Measurements from ENCODE around the gene THAP7.

DNA sequence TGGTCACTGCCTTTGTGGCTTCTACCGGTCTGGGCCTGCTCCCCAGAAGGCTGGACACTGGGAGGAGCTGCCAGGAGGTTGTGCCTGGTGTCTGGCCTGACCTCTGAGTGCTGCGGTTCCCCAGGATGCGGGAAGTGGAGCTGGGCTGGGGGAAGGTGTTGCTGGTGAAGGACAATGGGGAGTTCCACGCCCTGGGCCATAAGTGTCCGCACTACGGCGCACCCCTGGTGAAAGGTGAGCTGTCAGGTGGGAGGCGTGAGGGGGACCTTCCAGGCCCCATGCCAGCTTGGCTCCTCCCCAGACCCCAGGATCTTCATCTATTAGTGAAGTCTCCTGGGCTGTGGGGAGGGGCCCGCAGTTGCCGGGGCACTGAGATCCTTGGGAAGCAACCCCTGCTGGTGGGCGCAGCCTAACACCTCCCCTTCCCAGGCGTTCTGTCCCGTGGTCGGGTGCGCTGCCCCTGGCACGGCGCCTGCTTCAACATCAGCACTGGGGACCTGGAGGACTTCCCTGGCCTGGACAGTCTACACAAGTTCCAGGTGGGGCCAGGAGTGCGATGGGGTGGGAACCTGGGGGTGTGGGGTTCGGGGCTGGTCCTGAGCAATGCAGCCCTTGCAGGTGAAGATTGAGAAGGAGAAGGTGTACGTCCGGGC lies 28.2 kb downstream of the THAP7 start:
- TF ChIP-seq MYBL2 (IDR thresholded peaks at IDR 0.05; ENCODE audit: low read depth) (no peak), MYBL2 (CRISPR knock-in tag; IDR thresholded peaks at IDR 0.05; ENCODE audit: borderline replicate concordance) (no peak), TAF1 (IDR thresholded peaks at IDR 0.05; ENCODE audit: control insufficient read depth, extremely low read depth, insufficient read depth, low read length, severe bottlenecking) (no peak), EP300 (IDR thresholded peaks at IDR 0.05; ENCODE audit: low read length) (no peak), ZNF12 (CRISPR knock-in tag; IDR thresholded peaks at IDR 0.05) (no peak), LEF1 (IDR thresholded peaks at IDR 0.05) (no peak)
- TF ChIP-seq, protein P1, sequence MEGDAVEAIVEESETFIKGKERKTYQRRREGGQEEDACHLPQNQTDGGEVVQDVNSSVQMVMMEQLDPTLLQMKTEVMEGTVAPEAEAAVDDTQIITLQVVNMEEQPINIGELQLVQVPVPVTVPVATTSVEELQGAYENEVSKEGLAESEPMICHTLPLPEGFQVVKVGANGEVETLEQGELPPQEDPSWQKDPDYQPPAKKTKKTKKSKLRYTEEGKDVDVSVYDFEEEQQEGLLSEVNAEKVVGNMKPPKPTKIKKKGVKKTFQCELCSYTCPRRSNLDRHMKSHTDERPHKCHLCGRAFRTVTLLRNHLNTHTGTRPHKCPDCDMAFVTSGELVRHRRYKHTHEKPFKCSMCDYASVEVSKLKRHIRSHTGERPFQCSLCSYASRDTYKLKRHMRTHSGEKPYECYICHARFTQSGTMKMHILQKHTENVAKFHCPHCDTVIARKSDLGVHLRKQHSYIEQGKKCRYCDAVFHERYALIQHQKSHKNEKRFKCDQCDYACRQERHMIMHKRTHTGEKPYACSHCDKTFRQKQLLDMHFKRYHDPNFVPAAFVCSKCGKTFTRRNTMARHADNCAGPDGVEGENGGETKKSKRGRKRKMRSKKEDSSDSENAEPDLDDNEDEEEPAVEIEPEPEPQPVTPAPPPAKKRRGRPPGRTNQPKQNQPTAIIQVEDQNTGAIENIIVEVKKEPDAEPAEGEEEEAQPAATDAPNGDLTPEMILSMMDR (IDR thresholded peaks at IDR 0.05 in 2 of 3, conservative IDR thresholded peaks at IDR 0.05 in 1 of 3; ENCODE audit: insufficient read depth in 2 of 3, low read depth in 1 of 3, low read length in 3 of 3) = no peak
- TF ChIP-seq, protein P2, sequence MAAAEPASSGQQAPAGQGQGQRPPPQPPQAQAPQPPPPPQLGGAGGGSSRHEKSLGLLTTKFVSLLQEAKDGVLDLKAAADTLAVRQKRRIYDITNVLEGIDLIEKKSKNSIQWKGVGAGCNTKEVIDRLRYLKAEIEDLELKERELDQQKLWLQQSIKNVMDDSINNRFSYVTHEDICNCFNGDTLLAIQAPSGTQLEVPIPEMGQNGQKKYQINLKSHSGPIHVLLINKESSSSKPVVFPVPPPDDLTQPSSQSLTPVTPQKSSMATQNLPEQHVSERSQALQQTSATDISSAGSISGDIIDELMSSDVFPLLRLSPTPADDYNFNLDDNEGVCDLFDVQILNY (CRISPR knock-in tag; IDR thresholded peaks at IDR 0.05) = no peak
- TF ChIP-seq, protein P3, sequence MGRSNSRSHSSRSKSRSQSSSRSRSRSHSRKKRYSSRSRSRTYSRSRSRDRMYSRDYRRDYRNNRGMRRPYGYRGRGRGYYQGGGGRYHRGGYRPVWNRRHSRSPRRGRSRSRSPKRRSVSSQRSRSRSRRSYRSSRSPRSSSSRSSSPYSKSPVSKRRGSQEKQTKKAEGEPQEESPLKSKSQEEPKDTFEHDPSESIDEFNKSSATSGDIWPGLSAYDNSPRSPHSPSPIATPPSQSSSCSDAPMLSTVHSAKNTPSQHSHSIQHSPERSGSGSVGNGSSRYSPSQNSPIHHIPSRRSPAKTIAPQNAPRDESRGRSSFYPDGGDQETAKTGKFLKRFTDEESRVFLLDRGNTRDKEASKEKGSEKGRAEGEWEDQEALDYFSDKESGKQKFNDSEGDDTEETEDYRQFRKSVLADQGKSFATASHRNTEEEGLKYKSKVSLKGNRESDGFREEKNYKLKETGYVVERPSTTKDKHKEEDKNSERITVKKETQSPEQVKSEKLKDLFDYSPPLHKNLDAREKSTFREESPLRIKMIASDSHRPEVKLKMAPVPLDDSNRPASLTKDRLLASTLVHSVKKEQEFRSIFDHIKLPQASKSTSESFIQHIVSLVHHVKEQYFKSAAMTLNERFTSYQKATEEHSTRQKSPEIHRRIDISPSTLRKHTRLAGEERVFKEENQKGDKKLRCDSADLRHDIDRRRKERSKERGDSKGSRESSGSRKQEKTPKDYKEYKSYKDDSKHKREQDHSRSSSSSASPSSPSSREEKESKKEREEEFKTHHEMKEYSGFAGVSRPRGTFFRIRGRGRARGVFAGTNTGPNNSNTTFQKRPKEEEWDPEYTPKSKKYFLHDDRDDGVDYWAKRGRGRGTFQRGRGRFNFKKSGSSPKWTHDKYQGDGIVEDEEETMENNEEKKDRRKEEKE (IDR thresholded peaks at IDR 0.05; ENCODE audit: borderline replicate concordance in 1 of 2, control insufficient read depth in 1 of 2, low read depth in 2 of 2, low read length in 1 of 2) = no peak
